DMS 273 (cell line): ENCODE data around the gene ABRAXAS1.

Experiments
- DNase-seq: peaks from one replicate; lab custom pipeline; 2025; ENCODE audit not compliant: unreplicated experiment; lab: John Stamatoyannopoulos, UW

Gene ABRAXAS1

GRCh38 chr4:83454686-83455085 is 30.2 kb downstream of the ABRAXAS1 start:
- no peak for DNase-seq

GRCh38 chr4:83449009-83449408 is 35.9 kb downstream of the ABRAXAS1 start:
- no peak for DNase-seq

- DNase-seq = no peak
Observed at GRCh38 chr4:83440899-83441298, 44.0 kb downstream of the ABRAXAS1 start.

- DNase-seq = no peak
Observed at GRCh38 chr4:83440148-83440814, 44.6 kb downstream of the ABRAXAS1 start.

GRCh38 chr4:83438719-83439118 is 46.2 kb downstream of the ABRAXAS1 start:
- no peak for DNase-seq

GRCh38 chr4:83436680-83437079 is 48.2 kb downstream of the ABRAXAS1 start:
- no peak for DNase-seq

GRCh38 chr4:83431200-83431599 is 53.7 kb downstream of the ABRAXAS1 start:
- DNase-seq = no peak

GRCh38 chr4:83418211-83418610 is 66.7 kb downstream of the ABRAXAS1 start:
- no peak for DNase-seq

- DNase-seq = no peak
Observed at GRCh38 chr4:83417566-83417965, 67.3 kb downstream of the ABRAXAS1 start.

GRCh38 chr4:83413676-83414075 is 71.2 kb downstream of the ABRAXAS1 start:
- no peak for DNase-seq
